HL-60 (cell line): ENCODE measurements around the gene BBS9.

Experiments used
- GABPA ChIP-seq: IDR thresholded peaks from 2 replicates; pipeline ENCODE4 v1.6.1; 2012; ENCODE audit warnings: low read depth
- POLR2AphosphoS5 ChIP-seq: IDR thresholded peaks from 2 replicates; pipeline ENCODE4 v1.6.1; 2012; ENCODE audit warnings: low read depth
- SPI1 ChIP-seq: IDR thresholded peaks from 2 replicates; pipeline ENCODE4 v1.6.1; 2012; ENCODE audit warnings: low read depth, mild to moderate bottlenecking, borderline replicate concordance
- TF ChIP-seq, protein P1 (sequence below): IDR thresholded peaks from one replicate; pipeline ENCODE4 v1.5.1; 2011; ENCODE audit warnings: low read length, control low read depth, inconsistent platforms; ENCODE audit not compliant: insufficient read depth
- TF ChIP-seq, protein P2 (sequence below): IDR thresholded peaks from 2 replicates; pipeline ENCODE4 v1.6.1; 2012; ENCODE audit warnings: low read depth; ENCODE audit not compliant: insufficient replicate concordance

DNA sequence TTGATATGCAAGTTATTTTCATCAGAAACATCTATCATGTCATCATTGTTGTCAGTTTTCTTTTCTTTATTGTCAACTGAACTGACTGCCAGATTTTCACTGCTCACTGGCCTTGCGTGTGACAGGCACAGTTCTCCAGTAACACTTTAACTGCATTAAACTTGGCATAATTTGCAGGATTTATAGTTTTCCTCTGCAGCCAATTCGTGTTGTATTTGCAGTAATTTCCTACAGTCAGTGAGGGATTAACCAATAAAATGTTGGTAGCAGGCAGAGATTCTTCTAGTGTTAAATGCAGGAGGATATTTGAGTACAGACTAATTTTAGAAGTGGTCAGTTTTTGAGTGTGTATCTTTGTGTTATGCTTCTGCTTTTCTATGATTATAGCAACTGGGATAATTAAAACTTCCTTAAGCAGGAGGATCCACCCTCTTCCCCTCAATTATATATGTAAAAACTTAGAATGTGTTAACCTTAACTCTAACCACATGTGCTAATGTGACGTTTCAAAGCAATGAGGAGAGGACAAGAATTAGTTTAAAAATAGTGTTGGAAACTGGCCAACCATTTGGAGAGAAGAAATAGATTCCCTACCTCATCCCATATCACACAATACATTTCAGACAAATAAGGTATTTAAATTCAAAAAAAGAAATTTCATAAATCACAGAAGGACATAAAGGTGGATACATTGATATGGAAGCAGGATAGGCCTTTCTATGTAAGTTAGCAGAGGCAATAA, 410.5 kb downstream of the BBS9 start:
- TF ChIP-seq, protein P1, sequence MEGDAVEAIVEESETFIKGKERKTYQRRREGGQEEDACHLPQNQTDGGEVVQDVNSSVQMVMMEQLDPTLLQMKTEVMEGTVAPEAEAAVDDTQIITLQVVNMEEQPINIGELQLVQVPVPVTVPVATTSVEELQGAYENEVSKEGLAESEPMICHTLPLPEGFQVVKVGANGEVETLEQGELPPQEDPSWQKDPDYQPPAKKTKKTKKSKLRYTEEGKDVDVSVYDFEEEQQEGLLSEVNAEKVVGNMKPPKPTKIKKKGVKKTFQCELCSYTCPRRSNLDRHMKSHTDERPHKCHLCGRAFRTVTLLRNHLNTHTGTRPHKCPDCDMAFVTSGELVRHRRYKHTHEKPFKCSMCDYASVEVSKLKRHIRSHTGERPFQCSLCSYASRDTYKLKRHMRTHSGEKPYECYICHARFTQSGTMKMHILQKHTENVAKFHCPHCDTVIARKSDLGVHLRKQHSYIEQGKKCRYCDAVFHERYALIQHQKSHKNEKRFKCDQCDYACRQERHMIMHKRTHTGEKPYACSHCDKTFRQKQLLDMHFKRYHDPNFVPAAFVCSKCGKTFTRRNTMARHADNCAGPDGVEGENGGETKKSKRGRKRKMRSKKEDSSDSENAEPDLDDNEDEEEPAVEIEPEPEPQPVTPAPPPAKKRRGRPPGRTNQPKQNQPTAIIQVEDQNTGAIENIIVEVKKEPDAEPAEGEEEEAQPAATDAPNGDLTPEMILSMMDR = no peak
- no peak for TF ChIP-seq POLR2AphosphoS5
- TF ChIP-seq SPI1 = no peak
- TF ChIP-seq, protein P2, sequence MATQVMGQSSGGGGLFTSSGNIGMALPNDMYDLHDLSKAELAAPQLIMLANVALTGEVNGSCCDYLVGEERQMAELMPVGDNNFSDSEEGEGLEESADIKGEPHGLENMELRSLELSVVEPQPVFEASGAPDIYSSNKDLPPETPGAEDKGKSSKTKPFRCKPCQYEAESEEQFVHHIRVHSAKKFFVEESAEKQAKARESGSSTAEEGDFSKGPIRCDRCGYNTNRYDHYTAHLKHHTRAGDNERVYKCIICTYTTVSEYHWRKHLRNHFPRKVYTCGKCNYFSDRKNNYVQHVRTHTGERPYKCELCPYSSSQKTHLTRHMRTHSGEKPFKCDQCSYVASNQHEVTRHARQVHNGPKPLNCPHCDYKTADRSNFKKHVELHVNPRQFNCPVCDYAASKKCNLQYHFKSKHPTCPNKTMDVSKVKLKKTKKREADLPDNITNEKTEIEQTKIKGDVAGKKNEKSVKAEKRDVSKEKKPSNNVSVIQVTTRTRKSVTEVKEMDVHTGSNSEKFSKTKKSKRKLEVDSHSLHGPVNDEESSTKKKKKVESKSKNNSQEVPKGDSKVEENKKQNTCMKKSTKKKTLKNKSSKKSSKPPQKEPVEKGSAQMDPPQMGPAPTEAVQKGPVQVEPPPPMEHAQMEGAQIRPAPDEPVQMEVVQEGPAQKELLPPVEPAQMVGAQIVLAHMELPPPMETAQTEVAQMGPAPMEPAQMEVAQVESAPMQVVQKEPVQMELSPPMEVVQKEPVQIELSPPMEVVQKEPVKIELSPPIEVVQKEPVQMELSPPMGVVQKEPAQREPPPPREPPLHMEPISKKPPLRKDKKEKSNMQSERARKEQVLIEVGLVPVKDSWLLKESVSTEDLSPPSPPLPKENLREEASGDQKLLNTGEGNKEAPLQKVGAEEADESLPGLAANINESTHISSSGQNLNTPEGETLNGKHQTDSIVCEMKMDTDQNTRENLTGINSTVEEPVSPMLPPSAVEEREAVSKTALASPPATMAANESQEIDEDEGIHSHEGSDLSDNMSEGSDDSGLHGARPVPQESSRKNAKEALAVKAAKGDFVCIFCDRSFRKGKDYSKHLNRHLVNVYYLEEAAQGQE = no peak
- no peak for TF ChIP-seq GABPA
